ENCODE results near the gene PEAK3. TPM values are rescaled to one million over a fixed set of nuclear protein-coding genes. Genes with fewer than 3 reads are reported as not detected.

Gene PEAK3
- total and polyA plus RNA-seq, 10 of the 15 experiments (the other 5 are each of a cell fraction or from before 2014, with no cell fraction given), result 0.03 to 0.10 (median 0.05) TPM; not detected in 7

GRCh38 chr19:2252797-2253105 is 29.2 kb downstream of the PEAK3 start:
- H3K9me3 ChIP-seq (replicated peaks; ENCODE audit: control insufficient read depth, insufficient read depth, low read length), result no peaks in the 10 kb centered on the region; the same call in 2 of the 3 replicates
- H3K27ac ChIP-seq (ENCODE audit: control insufficient read depth, insufficient read depth), result no peak overlapping the region
- H3K9ac ChIP-seq (ENCODE audit: control insufficient read depth, insufficient read depth, low read length), result no peak overlapping the region
- peak overlapping the region; percentile 60 for H3K4me2 ChIP-seq (ENCODE audit: control insufficient read depth, insufficient read depth)
- under 1% methylated on average over 18 of the region's 18 CpGs for WGBS (ENCODE audit: insufficient coverage, insufficient replicate concordance, low lambda C conversion rate, missing lambda C conversion rate)
- no TSS peak for BruUV-seq (replicated peaks)
- peaks cover 14 to 19% of the 10 kb centered on the region in 2 experiments; a peak in 3 of 4 replicates for H3K27me3 ChIP-seq (replicated peaks in 1 of 2; ENCODE audit: control insufficient read depth in 2 of 2, insufficient read depth in 2 of 2, low read length in 1 of 2)
- H3K4me3 ChIP-seq, result peak overlapping the region; percentile 32; the same call in 1 of the 2 replicates
- H3K36me3 ChIP-seq (ENCODE audit: control insufficient read depth in 2 of 2, insufficient read depth in 2 of 2, low read length in 1 of 2), result peaks cover 0 to 7% of the 10 kb centered on the region in 2 experiments; a peak in 2 of 4 replicates
- TF ChIP-seq HDAC2 (IDR thresholded peaks at IDR 0.05), result no peak
- TF ChIP-seq SMAD5 (IDR thresholded peaks at IDR 0.05; ENCODE audit: low read depth), result no peak
- no peak for TF ChIP-seq BACH1 (IDR thresholded peaks at IDR 0.05; ENCODE audit: borderline replicate concordance)
- no peak for TF ChIP-seq E2F8 (IDR thresholded peaks at IDR 0.05; ENCODE audit: low read depth, partially characterized antibody)
- TF ChIP-seq CBX5 (IDR thresholded peaks at IDR 0.05; ENCODE audit: low read depth), result no peak
- TF ChIP-seq BHLHE40 (IDR thresholded peaks at IDR 0.05; ENCODE audit: borderline replicate concordance in 1 of 2, low read depth in 2 of 2, low read length in 1 of 2), result peak in 1 of 2 experiments; percentile 31; a peak in 1 of 4 replicates
- TF ChIP-seq SREBF2 (IDR thresholded peaks at IDR 0.05; ENCODE audit: low read length), result no peak
- no peak for TF ChIP-seq IRF5 (IDR thresholded peaks at IDR 0.05; ENCODE audit: borderline replicate concordance)
- TF ChIP-seq NR2C1 (IDR thresholded peaks at IDR 0.05), result no peak
- no peaks in the 10 kb centered on the region for H3K79me2 ChIP-seq (ENCODE audit: control insufficient read depth, insufficient read depth, low read length)
- SMC1A ChIA-PET (ENCODE audit: uncharacterized antibody, unreplicated experiment), result no interaction called here
- FAIRE-seq, result no peak
- RAD21 ChIA-PET (ENCODE audit: unreplicated experiment), result no interaction called here
- intact Hi-C loops (cut with micrococcal nuclease; ENCODE audit: unreplicated experiment), result no loop called here
- POLR2A ChIA-PET, result no interaction called here
- DNase-seq (ENCODE audit: low read depth, low spot score), result no peak
- in situ Hi-C loops (cut with MboI), result no loop called here
- CTCF ChIA-PET, result interaction anchor here (0.5 to 1.3 kb wide), 4 partner anchors 14 to 140 kb away, joined by 3 to 5 read pairs (median 4); no protein-coding TSS in a partner anchor
- no peaks in the 10 kb centered on the region for H4K20me1 ChIP-seq (ENCODE audit: control insufficient read depth, insufficient read depth)
- ATAC-seq, result no peak; the same call in 2 of the 3 replicates
- H3K4me1 ChIP-seq (ENCODE audit: control insufficient read depth, insufficient read depth, low read length), result peaks cover 4% of the 10 kb centered on the region
- H2AFZ ChIP-seq (ENCODE audit: control insufficient read depth, low read depth, low read length), result no peak overlapping the region
